Chondrocyte (in vitro differentiated cells): ENCODE data around the gene NPTX1. TPM values are rescaled to one million over a fixed set of nuclear protein-coding genes. Genes with fewer than 3 reads are reported as not detected.

Source experiments
- DNase-seq: peaks from one replicate; pipeline ENCODE4 v3.0.0; 2021; ENCODE audit warnings: mixed read lengths, low spot score
- H3K27ac Mint-ChIP-seq: one replicate; pipeline ENCODE4 v1.8.0; 2021; ENCODE audit warnings: mild to moderate bottlenecking, moderate library complexity, mixed read lengths; ENCODE audit not compliant: unreplicated experiment
- H3K27me3 Mint-ChIP-seq: 2 replicates; pipeline ENCODE4 v1.8.0; 2021; ENCODE audit warnings: low read depth, mixed read lengths
- H3K36me3 Mint-ChIP-seq: 2 replicates; pipeline ENCODE4 v1.8.0; 2021; ENCODE audit warnings: low read depth, mixed read lengths
- H3K4me1 Mint-ChIP-seq: 2 replicates; pipeline ENCODE4 v1.8.0; 2021; ENCODE audit warnings: low read depth, mild to moderate bottlenecking, mixed read lengths
- H3K4me3 Mint-ChIP-seq: one replicate; pipeline ENCODE4 v1.8.0; 2021; ENCODE audit warnings: mild to moderate bottlenecking, moderate library complexity, mixed read lengths; ENCODE audit not compliant: unreplicated experiment
- H3K9me3 Mint-ChIP-seq: 2 replicates; pipeline ENCODE4 v1.8.0; 2021; ENCODE audit warnings: low read depth, mixed read lengths
- CTCF ChIP-seq: fragments of 200-600 bp; sonication (generic); IDR thresholded peaks from 2 replicates; pipeline ENCODE4 v1.5.0; 2021; ENCODE audit warnings: antibody characterized with exemption, mild to moderate bottlenecking, moderate library complexity
- total RNA-seq: library from RNA; stranded (reverse); gene quantifications from 3 replicates; pipeline ENCODE4 v1.2.1, GENCODE V29; 2021

The NPTX1 gene
- total RNA-seq, 1 donor from 2014 or later, result 16.5 TPM

GRCh38 chr17:80468781-80469493 is 7.5 kb downstream of the NPTX1 start:
- TF ChIP-seq CTCF, result no peak
- Mint-ChIP-seq H3K4me1 (no peaks in the 10 kb centered on the region), H3K36me3 (peaks cover 5% of the 10 kb centered on the region), H3K27ac (no peak overlapping the region), H3K9me3 (no peaks in the 10 kb centered on the region), H3K27me3 (peaks cover 39% of the 10 kb centered on the region), H3K4me3 (no peak overlapping the region)
- no peak for DNase-seq

GRCh38 chr17:80468242-80468641 is 8.2 kb downstream of the NPTX1 start:
- H3K27me3 Mint-ChIP-seq, result peaks cover 38% of the 10 kb centered on the region
- H3K9me3 Mint-ChIP-seq, result no peaks in the 10 kb centered on the region
- no peak for TF ChIP-seq CTCF
- H3K4me3 Mint-ChIP-seq, result no peak overlapping the region
- H3K36me3 Mint-ChIP-seq, result peaks cover 5% of the 10 kb centered on the region
- no peak overlapping the region for H3K27ac Mint-ChIP-seq
- DNase-seq, result no peak
- no peaks in the 10 kb centered on the region for H3K4me1 Mint-ChIP-seq

GRCh38 chr17:80466188-80466705 is 10.2 kb downstream of the NPTX1 start:
- no peak overlapping the region for H3K4me3 Mint-ChIP-seq
- no peak for DNase-seq
- peaks cover 27% of the 10 kb centered on the region for H3K27me3 Mint-ChIP-seq
- TF ChIP-seq CTCF, result no peak
- peaks cover 2% of the 10 kb centered on the region for H3K36me3 Mint-ChIP-seq
- no peak overlapping the region for H3K27ac Mint-ChIP-seq
- no peaks in the 10 kb centered on the region for H3K4me1 Mint-ChIP-seq
- H3K9me3 Mint-ChIP-seq, result no peaks in the 10 kb centered on the region

- DNase-seq, result no peak
- Mint-ChIP-seq H3K27me3 (peaks cover 30% of the 10 kb centered on the region), H3K4me3 (no peak overlapping the region), H3K9me3 (no peaks in the 10 kb centered on the region), H3K36me3 (peaks cover 2% of the 10 kb centered on the region), H3K27ac (no peak overlapping the region), H3K4me1 (peaks cover 4% of the 10 kb centered on the region)
- no peak for TF ChIP-seq CTCF
Measured at GRCh38 chr17:80465327-80465974, 11.0 kb downstream of the NPTX1 start.

- Mint-ChIP-seq H3K27me3 (peaks cover 28% of the 10 kb centered on the region), H3K36me3 (peaks cover 3% of the 10 kb centered on the region), H3K4me1 (peaks cover 7% of the 10 kb centered on the region), H3K4me3 (no peak overlapping the region), H3K9me3 (no peaks in the 10 kb centered on the region), H3K27ac (no peak overlapping the region)
- no peak for TF ChIP-seq CTCF
- DNase-seq, result no peak
Measured at GRCh38 chr17:80464486-80464885, 11.9 kb downstream of the NPTX1 start.
